GM21737 (cell line): ENCODE data around the gene KLHL33.

Source experiments
- ATAC-seq: cut with Tn5 transposase; IDR thresholded peaks from one replicate; pipeline ENCODE4 v1.9.1; 2021; ENCODE audit warnings: mild to moderate bottlenecking, moderate library complexity; ENCODE audit not compliant: unreplicated experiment

The KLHL33 gene

GRCh38 chr14:20380681-20381080 lies 55.3 kb downstream of the KLHL33 start:
- ATAC-seq, result no peak

- ATAC-seq, result no peak
These were observed 56.2 kb downstream of the KLHL33 start for GRCh38 chr14:20379743-20380142.

- no peak for ATAC-seq
These were observed 58.8 kb downstream of the KLHL33 start for GRCh38 chr14:20377171-20377570.

- no peak for ATAC-seq
These were observed 59.8 kb downstream of the KLHL33 start for GRCh38 chr14:20376071-20376588.
